Limb (tissue), 2 donors: ENCODE results near the gene LDLRAD4.

Experiments
- DNase-seq, 2 donors: peaks; one replicate each; pipeline ENCODE4 v3.0.0-alpha.2; 2016; ENCODE audit errors: extremely low spot score in 2 of 2

Gene LDLRAD4

DNA sequence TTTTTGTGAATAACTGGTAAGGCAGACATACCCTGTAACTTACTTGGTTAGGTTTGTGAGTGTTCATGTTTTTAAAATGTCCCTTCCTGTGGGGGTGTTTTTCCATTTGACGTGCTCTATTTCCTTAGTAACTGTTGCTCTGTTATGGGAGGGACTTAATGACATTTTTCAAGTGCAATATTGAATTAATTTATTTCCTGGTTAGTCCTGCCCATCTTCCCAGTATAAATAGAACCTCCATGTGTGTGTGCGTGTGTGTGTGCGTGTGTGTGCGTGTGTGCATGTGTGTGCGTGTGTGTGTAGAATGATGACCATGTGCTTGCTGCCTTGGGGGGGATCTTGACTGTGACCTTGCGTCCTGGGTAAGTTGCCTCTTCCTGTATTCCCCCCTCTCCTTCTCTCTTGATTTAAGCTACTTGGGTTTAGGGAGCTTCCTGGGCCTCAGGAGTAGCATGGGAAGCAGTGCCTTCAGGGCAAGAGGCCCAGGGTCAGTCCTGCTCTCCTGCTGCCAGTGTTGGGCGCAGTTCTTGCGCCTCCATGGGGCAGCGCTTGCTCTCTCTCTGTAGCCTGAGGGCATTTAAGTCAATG, 163.9 kb downstream of the LDLRAD4 start:
- DNase-seq: peak; percentile 78 to 82

DNA sequence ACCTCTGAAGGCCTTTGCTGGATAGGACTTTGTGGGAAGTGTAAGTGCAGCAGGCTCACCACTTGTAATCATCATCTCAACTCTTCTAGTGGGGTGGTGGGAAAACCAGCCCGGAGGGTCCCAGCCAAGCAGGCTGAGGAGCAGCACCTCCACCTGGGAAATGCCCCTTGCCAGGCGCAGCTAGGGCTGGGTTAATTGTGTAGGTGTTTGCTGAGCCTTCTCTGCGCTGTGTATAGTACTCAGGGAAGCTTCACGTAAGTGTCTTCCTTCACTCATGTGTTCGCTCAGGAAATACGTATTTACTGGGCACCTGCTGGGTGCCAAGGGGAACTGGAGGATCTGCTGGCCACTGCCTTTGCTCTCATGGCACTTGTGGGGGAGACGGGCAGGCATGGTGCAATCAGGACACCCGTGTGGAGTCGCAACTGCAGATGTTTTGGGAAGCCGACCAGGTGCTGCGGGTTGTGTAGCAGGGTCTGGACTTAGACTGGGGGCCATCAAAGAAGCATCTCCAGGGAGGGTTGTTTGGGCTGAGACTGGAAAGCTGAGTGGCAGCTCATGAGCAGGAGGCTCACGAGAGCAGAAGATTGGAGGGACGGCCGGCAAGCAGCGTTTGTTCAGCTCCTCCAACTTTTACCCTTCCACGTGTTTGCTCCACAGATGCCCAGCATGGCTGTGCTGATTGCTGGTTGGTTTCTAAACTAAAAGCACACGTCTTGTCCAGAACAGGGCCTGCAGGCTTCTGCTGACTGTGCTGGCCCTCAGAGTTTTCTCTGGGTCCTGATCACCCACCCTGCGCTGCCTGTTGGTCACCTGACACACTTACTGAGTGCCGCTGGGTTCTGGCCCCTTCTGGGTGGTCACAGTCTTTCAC, 164.6 kb downstream of the LDLRAD4 start:
- peak in 1 of 2 donors; percentile 29 for DNase-seq

DNA sequence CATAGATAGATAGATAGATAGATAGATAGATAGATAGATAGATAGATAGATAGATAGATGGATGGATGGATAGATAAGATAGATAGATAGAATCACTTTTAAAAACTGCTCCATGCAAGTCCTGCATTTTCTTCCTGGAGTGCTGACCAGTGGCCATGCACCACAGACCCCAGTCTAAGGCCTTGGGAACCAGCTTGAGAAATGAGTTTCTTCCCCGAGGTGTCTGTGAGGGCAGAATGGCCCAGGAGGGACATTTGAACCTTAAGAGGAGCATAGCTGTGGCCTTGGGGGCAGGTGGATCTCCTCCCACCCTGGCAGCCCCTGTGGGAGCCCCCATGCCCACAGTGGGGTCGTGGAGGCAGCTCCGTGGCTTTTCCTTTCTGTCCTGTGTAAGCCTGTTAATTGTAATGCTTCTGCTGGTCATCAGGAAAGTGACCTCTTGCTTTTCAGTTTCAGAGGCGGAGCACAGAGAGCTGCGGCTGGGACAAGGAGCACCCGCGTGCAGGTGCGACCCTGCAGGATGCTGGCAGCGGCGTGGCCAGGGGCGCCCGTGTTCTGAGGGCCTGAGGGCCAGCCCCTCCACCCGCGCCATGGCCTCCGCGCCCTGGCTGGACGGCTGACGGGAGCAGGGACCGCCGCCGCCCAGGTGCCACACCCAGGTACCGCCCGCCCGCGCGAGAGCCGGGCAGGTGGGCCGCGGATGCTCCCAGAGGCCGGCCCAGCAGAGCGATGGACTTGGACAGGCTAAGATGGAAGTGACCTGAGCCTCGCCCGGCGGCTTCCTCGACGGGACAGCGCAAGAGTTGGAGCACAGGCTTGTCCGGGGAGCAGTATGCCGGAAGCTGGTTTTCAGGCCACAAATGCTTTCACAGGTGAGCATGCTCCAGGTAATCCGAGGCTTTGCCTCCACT, 168.6 kb downstream of the LDLRAD4 start:
- DNase-seq: peak in 1 of 2 donors; percentile 21

DNA sequence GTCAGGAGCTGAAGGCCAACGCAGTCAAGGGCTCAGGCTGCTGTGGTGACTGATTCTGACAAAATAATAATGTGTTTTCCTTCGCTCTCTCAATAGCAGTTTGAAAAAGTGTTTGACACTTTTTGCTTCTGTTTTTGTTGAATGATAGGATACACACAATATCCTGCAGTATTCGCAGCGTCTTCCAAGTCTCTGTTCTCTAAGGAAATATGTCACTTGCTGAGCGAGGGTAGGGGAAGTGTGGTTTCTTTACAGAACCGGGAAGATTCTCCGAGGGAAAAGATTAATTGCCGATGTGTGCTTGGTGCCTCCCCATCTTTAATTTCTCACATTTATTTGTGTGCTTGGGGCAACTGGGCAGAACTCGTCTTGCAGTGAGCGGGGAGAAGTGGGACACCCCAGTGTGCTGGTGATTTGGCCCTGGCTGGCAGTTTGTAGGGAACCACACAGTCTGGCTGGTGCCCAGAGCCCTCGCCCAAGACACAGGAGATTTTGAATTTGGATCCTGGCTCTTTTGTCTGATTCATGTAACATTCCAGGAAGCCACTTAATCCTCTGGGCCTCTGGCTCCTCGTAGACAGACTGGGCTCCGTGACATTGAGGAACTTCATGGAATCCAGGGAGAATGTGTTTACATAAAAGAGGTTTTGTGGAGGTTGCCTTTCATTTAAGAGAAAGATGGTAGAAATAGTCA, 169.4 kb downstream of the LDLRAD4 start:
- DNase-seq: no peak

DNA sequence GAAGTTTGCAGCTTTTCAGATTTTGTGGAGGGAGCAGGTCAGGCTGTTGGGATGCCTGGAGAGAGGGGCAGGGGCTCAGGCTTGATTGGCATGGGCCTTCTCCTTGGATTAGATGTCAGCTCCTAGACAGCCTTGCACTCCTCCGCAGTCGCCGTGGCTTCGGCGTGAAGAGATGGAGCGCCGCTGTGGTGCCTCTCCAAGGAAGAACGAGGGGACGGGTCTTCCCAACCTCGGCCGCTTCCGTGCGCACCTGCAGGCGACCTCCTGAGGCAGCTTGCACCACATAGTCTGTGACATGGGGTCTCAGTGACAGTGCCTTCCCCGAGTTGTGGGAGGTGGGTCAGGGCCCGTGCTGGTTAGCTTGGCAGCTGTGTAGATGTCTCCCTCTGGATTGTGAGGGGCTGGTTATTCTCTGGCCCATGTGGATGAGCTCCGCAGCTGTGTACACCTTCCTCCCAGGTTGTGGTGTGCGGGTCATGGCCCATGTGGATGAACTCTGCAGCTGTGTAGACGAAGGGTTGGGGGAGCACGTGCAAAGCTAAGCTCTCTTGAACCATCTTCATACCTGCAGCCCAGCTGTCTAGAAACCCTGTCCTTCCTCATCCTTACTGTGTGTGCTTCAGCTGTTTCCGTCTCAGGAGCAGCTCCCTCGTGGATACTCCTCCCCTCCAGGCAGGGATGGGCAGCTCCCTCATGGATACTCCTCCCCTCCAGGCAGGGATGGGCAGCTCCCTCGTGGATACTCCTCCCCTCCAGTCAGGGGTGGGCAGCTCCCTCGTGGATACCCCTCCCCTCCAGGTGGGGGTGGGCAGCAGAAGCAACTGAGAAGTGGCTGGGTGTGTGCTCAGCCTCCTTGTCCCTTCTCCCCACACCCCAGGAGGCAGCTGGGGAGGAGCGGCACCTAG, 170.3 kb downstream of the LDLRAD4 start:
- no peak for DNase-seq

DNA sequence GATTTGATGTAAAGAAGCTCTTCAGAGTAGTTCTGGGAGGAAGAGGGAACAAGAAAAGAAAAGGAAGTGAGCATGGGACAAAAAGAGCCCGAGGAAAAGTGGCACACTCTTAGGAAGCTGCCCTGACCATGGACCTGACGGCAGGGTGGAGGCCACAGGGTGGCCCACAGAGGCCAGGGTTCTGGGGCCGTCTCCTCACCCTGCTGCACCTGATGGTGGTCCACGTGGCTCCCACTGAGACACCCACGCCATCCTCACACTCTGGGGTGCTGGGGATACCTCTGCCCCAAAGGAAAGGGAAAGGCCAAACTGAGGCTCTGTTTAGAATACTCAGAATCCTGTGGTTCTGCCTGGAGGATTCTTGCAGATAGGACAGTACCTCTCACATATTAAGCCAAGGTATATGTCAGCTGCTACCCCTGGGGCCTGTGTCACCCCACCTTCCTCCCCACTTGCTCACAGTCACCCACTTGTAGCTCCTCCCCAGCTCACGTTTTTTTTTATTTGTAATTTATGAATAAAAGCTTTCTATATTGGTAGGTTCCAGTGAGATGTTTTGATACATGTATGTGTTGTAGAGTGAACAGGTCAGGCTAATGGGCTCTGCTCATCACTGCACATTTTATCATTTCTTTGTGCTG, 171.1 kb downstream of the LDLRAD4 start:
- no peak for DNase-seq

DNA sequence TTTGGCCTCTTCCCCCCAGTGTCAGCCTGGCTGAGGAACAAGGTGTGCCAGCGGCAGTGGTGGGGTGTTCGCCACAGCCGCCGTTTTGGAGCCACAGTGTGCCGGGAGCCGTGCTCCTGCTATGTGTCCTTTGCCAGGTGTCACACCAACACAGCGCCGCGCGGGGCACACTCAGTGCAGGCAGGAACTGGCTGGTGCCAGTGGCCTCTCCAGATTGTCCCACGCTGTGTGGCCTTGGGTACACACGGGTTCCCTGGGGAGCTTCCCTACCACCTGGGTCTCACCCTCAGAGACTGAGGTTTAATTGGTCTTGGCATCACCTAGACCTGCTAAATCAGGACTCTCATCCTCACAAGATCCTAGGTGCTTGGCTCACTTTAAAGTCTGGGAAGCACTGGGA, 171.6 kb downstream of the LDLRAD4 start:
- no peak for DNase-seq

DNA sequence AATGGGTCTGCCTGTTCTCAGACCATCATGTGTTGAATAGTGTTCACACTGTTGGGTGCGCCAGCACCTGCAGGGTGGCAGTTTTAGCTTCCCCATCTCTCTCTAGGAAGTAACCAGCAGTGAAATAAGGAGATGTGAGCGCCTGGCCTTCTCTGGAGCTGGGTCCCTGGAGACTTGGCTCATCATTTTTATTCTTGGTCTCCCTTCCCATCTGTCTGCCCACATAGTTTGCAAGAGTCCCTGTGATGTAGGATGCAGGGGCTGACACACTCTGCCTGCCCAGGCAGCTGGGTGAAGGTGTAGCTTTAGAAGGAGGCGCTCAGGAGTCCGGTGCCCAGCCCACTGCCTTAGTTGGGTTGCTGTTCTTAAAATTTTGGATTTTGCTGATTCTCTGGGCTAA, 172.2 kb downstream of the LDLRAD4 start:
- DNase-seq: no peak

DNA sequence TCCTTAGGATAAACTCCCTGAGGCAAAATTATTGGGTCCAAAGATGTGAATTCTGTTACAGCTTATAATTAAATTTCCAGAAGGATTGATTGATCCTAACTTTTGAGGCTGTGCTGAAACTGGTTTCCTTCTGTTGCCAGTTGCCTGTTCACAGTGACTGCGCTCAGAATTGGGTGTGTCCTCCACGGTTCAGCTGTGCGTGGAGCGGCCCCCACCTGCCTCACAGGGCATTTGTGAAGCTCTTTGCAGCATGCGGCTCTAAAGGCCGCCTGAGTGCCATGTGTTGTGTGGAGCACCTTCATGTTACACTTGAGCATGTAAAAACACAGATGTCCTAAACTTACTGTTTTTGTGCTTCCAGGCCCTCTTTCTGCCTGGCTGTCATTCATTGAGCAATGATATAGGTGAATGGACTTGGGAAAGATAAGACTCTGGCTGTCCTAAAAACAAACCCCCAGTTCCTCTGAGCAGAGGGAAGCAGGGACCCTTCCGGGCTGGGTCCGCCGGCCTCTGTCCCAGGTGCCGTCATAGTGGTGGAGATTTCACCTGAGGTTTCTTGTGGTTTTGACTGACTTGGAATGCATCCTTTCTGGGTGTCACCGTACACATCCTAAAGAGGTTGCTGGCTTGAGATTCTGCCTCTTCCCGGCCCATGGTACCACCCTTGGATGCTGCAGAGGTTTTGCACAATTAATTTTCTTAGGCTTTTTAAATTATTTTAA, 173.6 kb downstream of the LDLRAD4 start:
- no peak for DNase-seq

DNA sequence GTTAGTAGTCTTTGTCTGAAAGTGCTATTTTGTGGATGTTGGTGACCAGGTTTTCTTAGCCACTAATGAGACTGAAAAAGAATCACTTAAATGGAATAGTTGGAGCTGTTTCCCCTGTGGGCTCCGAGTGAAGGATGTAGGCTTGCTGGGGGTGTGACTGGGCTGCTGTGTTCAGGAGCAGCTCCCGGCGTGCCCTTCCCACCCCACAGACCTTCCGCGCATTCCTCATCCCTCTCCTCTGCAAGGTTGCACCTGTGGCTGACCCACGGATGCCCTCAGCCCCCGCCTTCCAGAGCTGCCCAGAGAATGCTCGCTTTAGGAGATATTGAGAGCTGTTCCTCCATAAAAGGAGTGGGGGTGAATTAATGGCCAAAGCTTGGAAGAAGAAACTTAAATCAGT, 174.3 kb downstream of the LDLRAD4 start:
- no peak for DNase-seq

DNA sequence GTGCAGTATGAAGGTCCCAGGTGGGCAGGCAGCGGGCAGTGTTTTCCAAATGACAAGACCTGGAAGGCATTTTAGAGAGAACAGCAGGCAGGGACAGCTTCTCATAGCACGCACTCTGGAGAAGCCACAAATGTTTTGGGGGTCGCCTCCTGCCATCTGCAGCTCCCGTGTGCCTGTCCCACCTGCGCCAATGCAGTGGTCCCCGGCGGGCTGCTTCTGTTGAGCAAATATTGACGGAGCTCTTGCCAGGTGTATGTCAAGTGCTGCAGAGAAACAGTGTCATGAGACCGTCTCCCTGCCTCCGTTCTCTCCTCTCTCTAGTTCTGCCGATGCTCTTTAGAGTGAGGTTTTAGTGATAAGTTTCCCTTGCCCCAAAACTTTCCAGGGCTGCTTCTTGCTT, 174.8 kb downstream of the LDLRAD4 start:
- DNase-seq: no peak

DNA sequence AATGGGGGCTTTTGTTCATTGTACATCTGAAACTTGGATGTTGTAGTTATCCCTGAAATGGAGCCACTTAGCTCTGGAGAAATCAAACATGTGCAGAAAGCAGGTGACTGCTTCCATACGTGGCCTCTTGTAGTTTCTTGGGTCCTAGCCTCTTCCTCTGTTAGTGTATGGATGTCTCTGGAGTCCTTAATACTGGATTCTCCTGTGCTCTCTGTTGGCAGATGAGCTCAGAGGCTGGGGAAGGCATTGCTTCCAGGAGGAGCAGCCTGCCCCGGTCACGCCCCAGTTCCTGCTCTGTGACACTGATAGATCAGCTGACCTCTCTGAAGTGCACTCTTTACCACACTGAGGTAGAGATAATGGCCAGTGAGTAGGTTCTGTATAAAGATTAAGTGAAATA, 176.2 kb downstream of the LDLRAD4 start:
- no peak for DNase-seq

DNA sequence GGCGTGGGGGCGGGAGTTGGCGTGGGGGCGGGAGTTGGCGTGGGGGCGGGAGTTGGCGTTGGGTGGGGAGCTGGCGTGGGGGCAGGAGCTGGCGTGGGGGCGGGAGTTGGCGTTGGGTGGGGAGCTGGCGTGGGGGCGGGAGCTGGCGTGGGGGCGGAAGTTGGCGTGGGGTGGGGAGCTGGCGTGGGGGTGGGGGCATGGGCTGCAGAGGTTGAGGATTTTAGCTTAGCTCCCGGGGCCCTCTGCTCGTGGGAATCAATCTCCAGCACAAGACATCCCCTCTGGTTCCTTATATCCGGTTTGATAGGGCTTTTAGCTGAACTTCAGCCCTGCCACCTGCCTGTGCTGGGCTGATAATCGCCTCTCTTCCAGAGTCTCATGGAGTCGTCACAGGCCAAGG, 177.0 kb downstream of the LDLRAD4 start:
- no peak for DNase-seq

DNA sequence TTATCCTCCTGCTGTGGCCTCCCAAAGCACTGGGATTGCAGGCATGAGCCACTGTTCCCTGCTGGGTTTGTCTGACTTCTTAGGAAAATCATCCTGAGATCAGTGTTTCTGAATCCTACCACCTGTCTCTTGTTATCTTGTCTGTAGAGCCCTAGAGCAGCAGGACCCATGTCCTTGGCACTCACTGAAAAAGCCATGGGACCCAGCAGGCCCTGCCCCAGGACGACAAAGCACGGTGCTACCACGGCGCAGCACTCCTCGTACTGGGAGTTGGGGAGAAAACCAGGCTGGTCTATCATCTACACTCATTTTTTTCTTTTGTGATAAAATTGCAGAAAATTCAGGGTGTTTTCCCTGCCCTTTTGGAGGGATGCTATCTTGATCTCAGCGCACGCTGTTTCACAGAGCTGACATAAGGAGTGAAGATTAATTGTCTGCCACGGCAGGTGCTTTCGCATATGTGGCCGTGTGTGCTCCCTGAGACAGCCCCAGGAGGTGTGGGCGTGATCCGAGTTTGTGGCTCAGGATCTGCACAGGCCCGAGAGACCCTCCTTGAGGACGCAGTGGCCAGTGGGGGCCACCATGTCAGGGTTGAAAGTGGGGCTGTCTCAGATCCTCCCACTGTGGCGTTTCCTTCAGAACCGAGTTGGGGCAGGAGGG, 179.1 kb downstream of the LDLRAD4 start:
- DNase-seq: no peak

DNA sequence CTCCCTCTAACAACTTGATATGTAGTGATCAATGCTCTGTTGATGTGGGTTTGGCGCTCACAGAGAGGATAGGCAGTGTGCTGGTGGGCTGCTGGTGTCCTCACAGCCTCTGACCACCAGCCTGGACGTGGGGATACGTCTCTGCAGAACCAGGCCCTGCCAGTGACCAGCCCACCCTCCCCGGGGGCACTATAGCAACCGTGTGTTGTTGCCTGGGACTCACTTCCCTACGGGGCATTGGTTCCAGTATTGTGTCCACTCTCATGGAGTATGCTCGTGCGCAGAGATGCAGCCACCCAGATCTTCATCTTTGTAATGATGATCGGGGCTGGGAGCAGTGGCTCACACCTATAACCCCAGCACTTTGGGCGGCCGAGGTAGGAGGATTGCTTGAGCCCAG, 180.1 kb downstream of the LDLRAD4 start:
- DNase-seq: peak in 1 of 2 donors; percentile 18

DNA sequence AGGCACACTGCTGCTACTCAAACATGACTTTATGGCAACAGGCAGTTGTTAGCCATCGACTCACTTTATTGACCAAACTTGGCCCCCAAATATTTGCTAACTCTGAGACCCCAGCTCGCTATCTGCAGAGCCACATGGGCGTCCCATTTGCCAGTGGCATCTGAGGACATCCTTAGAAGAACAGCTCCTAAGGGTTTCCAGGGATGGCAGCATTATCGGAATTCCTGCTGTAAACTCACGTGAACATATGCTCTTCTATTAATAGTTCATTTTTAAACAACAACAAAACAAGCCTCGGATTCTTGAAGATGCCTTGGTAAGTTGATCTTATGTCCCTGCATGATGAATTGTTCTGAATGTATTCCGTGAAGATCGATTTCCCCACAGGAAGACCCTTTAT, 181.0 kb downstream of the LDLRAD4 start:
- DNase-seq: peak in 1 of 2 donors; percentile 4

DNA sequence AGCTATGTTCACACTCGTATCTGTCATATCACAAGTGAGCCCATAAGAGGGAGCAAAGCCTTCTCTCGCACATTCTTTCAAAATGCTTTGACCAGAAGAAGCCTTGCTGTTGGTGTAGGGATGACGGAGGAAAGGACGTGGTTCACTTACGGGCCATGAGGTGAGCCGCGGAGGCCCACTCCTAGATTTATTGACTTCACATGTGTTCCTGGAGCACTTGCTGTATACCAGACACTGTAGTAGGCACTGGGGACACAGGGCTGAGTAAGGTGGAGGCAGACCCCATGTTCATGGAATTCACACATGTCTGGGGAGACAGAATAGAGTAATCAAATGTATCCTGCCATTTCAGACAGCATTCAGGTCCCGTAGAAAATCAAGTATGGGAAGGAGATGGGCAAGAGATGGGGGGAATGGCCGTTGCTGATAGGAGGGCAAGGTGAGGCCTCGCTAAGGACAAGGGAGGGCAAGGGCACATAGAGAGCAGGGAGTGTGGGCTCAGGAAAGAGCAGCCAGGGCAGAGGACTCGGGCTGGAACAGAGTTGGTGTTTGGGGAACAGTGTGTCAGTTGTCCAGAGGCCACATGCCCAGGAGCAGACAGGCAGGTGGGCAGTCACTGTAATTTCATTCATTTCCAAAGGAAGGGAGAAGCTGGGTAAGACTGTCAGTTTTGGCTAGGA, 182.2 kb downstream of the LDLRAD4 start:
- DNase-seq: peak in 1 of 2 donors; percentile 22

DNA sequence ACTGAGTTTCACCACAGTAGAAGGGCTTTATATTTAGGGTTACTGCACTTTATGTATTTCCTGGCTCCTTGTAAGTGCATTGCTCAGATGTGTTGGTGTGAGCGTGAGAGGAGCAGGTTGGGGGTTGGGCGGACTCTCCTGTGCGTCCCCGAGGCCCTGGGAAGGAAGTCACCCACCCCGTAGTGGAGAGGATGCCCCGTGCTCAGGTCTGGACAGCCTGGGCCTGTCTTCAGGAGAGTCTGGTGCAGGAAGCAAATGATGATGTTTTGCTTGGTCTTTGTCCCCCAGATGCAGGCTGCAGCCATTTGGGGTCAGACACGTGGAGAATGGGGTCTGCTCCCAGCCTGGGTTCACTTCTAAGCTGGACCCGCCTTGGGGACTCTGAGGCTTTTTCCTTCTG, 182.8 kb downstream of the LDLRAD4 start:
- no peak for DNase-seq
